ENCODE measurements around the gene UBE2Q1. TPM values are rescaled to one million over a fixed set of nuclear protein-coding genes. Genes with fewer than 3 reads are reported as not detected.

UBE2Q1 gene
- total and polyA plus RNA-seq, 2 of the 8 experiments (the other 6 are each of a cell fraction or from before 2014, with no cell fraction given): 13.2 to 95.8 TPM

GRCh38 chr1:154575147-154575927 is 16.9 kb upstream of the UBE2Q1 start:
- Histone ChIP-seq H3K56ac (replicated peaks; ENCODE audit: insufficient read length, low read depth, low read length) (no peak overlapping the region), H3K27me3 (replicated peaks in 1 of 4; ENCODE audit: control insufficient read depth in 3 of 4, extremely low read depth in 1 of 4, insufficient read depth in 3 of 4, low read length in 3 of 4) (no peaks in the 10 kb centered on the region), H3K9ac (replicated peaks in 1 of 4; ENCODE audit: extremely low read depth in 1 of 4, low read depth in 3 of 4, low read length in 3 of 4) (no peak overlapping the region), H4K91ac (replicated peaks; ENCODE audit: insufficient read length, low read length) (no peak overlapping the region), H3K4ac (replicated peaks; ENCODE audit: insufficient read length, low read depth, low read length) (no peak overlapping the region), H2BK15ac (ENCODE audit: low read length) (no peak overlapping the region), H2BK120ac (replicated peaks; ENCODE audit: low read depth, low read length) (no peak overlapping the region), H2BK20ac (ENCODE audit: low read length) (no peak overlapping the region), H2BK5ac (ENCODE audit: low read depth, low read length) (no peak overlapping the region), H3K23ac (ENCODE audit: insufficient read length) (no peak overlapping the region), H3K4me1 (replicated peaks in 1 of 4; ENCODE audit: control insufficient read depth in 3 of 4, insufficient read depth in 4 of 4, low read length in 3 of 4) (peaks cover 0 to 3% (median 1%) of the 10 kb centered on the region in 4 experiments; a peak in 2 of 7 replicates), H4K5ac (ENCODE audit: insufficient read length, low read depth, low read length) (no peak overlapping the region), H2BK12ac (ENCODE audit: low read depth, low read length) (no peak overlapping the region), H3K79me1 (ENCODE audit: low read depth, low read length) (no peaks in the 10 kb centered on the region; the same call in 1 of the 2 replicates), H3K9me3 (ENCODE audit: insufficient read depth in 2 of 2, low read depth in 1 of 2, low read length in 1 of 2) (no peaks in the 10 kb centered on the region), H2AK5ac (ENCODE audit: low read depth, low read length) (no peak overlapping the region), H3K4me2 (ENCODE audit: insufficient read depth in 1 of 2, low read depth in 2 of 2, low read length in 2 of 2) (no peak overlapping the region), H3K18ac (ENCODE audit: extremely low read depth, low read length) (no peak overlapping the region), H3K36me3 (ENCODE audit: control insufficient read depth in 2 of 4, insufficient read depth in 4 of 4, low read length in 3 of 4) (peaks cover 11 to 21% (median 14%) of the 10 kb centered on the region in 4 experiments), H3K14ac (ENCODE audit: insufficient read length) (no peak overlapping the region), H2AFZ (ENCODE audit: low read length) (no peak overlapping the region), H3K4me3 (ENCODE audit: extremely low read depth in 1 of 4, insufficient read depth in 2 of 4, low read depth in 3 of 4, low read length in 4 of 4) (no peak overlapping the region), H4K8ac (ENCODE audit: extremely low read depth, insufficient read depth, low read length) (no peak overlapping the region), H3K23me2 (ENCODE audit: low read depth, low read length) (no peaks in the 10 kb centered on the region), H4K20me1 (replicated peaks in 1 of 2; ENCODE audit: control insufficient read depth in 1 of 2, insufficient read depth in 2 of 2, low read length in 2 of 2) (peaks cover 6 to 18% of the 10 kb centered on the region in 2 experiments), H3K79me2 (ENCODE audit: control insufficient read depth in 1 of 2, insufficient read depth in 2 of 2, low read length in 2 of 2) (no peaks in the 10 kb centered on the region), H3K27ac (ENCODE audit: low read depth, low read length) (no peak overlapping the region)
- CTCF ChIA-PET (ENCODE audit: partially characterized antibody): interaction anchor here (0.9 to 3.0 kb wide), 8 partner anchors 14 to 359 kb away, joined by 3 to 13 read pairs (median 3); no protein-coding TSS in a partner anchor
- FAIRE-seq (no peak), DNase-seq (ENCODE audit: low read depth in 1 of 2, low spot score in 2 of 2) (no peak)
- no peak for TF ChIP-seq TAF1 (IDR thresholded peaks at IDR 0.05; ENCODE audit: low read depth, low read length)
- peak; percentile 16; the same call in 1 of the 2 replicates for TF ChIP-seq POLR2AphosphoS5 (IDR thresholded peaks at IDR 0.05; ENCODE audit: low read depth, low read length)
- WGBS, 2 experiments (ENCODE audit: extremely low coverage in 1 of 2, insufficient coverage in 1 of 2, insufficient read length in 1 of 2, insufficient replicate concordance in 2 of 2, low coverage in 1 of 2, low lambda C conversion rate in 2 of 2, missing lambda C conversion rate in 1 of 2): 80% methylated on average over 10 of the region's 10 CpGs; no CpG with 5 or more reads in 1 of the 2 experiments
- POLR2A ChIA-PET (ENCODE audit: partially characterized antibody): interaction anchor here (0.8 to 5.0 kb wide), 6 partner anchors 15 to 155 kb away, joined by 3 to 23 read pairs (median 4); no protein-coding TSS in a partner anchor

Data from H1 (cell line).